GM12878 (cell line): Measurements from ENCODE around the gene MRPS5. TPM values are rescaled to one million over a fixed set of nuclear protein-coding genes. Genes with fewer than 3 reads are reported as not detected.

Experiments
- ATF2 ChIP-seq: IDR thresholded peaks from 2 replicates; pipeline ENCODE4 v1.6.1; 2012; ENCODE audit warnings: low read length, inconsistent platforms
- ATF7 ChIP-seq: fragments of 450-650 bp; IDR thresholded peaks from 2 replicates; pipeline ENCODE4 v1.6.1; 2016; ENCODE audit warnings: low read depth, mild to moderate bottlenecking
- CHD4 ChIP-seq: fragments of 200-600 bp; sonication (generic); IDR thresholded peaks from 2 replicates; pipeline ENCODE4 v1.6.1; 2016; ENCODE audit warnings: mild to moderate bottlenecking
- HDAC6 ChIP-seq: fragments of 200-600 bp; sonication (generic); IDR thresholded peaks from one replicate; pipeline ENCODE4 v1.8.0; 2017; ENCODE audit warnings: antibody characterized with exemption; ENCODE audit not compliant: unreplicated experiment
- PRDM15 ChIP-seq: fragments of 450-650 bp; formaldehyde crosslinking; IDR thresholded peaks from 2 replicates; pipeline ENCODE4 v1.4.0; 2020; ENCODE audit warnings: mild to moderate bottlenecking, moderate library complexity
- RCOR1 ChIP-seq: conservative IDR thresholded peaks from 2 replicates; pipeline ENCODE4 v1.6.1; 2012; ENCODE audit warnings: low read depth, low read length, improper control_type of control experiment
- TAF1 ChIP-seq: IDR thresholded peaks from 2 replicates; pipeline ENCODE4 v1.6.1; 2011; ENCODE audit warnings: mild to moderate bottlenecking, low read depth, low read length, borderline replicate concordance
- ZNF687 ChIP-seq: fragments of 450-650 bp; IDR thresholded peaks from 2 replicates; pipeline ENCODE4 v1.6.1; 2017; ENCODE audit warnings: mild to moderate bottlenecking, moderate library complexity
- polyA plus RNA-seq, 11 experiments: library from polyadenylated mRNA; depleted of rRNA in 4 of 11; unstranded in 6 of 11; stranded (reverse) in 5 of 11; fragments of >200 nt; fragmentation: Nextera tagmentation in 4 of 11; fragmentation: Illumina TruSeq in 1 of 11; extraction: Ambion mirVana in 4 of 11; extraction: Trizol in 1 of 11; gene quantifications; 1 replicate in 1 of 11; 2 replicates in 10 of 11; pipeline versions ENCODE4 v1.2.1 to v1.2.3, GENCODE V29; 2011 to 2016; ENCODE audit warnings: inconsistent platforms in 2 of 11, missing spikeins in 2 of 11, low read depth in 1 of 11
- total RNA-seq, 4 experiments: library from RNA; depleted of rRNA in 3 of 4; stranded (reverse); fragments of >200 nt in 3 of 4; fragmentation: Illumina TruSeq in 1 of 4; extraction: Trizol in 1 of 4; gene quantifications; 2 replicates each; pipeline versions ENCODE4 v1.2.1 to v1.2.3, GENCODE V29; 2013 to 2021

Gene MRPS5
- total and polyA plus RNA-seq, 10 of the 15 experiments (the other 5 are each of a cell fraction or from before 2014, with no cell fraction given), result 54.8 to 93.0 (median 76.3) TPM

GRCh38 chr2:95073856-95074662 lies 47.5 kb downstream of the MRPS5 start (continued):
- TF ChIP-seq PRDM15 (CRISPR knock-in tag) (no peak), ZNF687 (no peak), HDAC6 (no peak), CHD4 (no peak), TAF1 (no peak), ATF2 (no peak), RCOR1 (no peak), ATF7 (no peak)
